Neutrophil (primary cell): ENCODE data around the gene SPEM1.
A peak's percentile ranks its signal among the peaks of the same experiment; 100 is the strongest.
"Not testable (repeated sequence)": the region's sequence is repeated elsewhere in the genome, so short reads cannot be mapped to it uniquely, and the experiment has no call there.

Experiments
- H3K27ac ChIP-seq: fragments of 200-600 bp; sonication (generic); 2 replicates; pipeline ENCODE4 v1.5.1; 2016; ENCODE audit warnings: mild to moderate bottlenecking, moderate library complexity
- H3K27me3 ChIP-seq: fragments of 200-600 bp; sonication (generic); 2 replicates; pipeline ENCODE4 v1.6.0; 2016; ENCODE audit warnings: mild to moderate bottlenecking
- H3K36me3 ChIP-seq: fragments of 200-600 bp; sonication (generic); 2 replicates; pipeline ENCODE4 v1.5.1; 2017
- H3K4me1 ChIP-seq, 2 experiments: fragments of 200-600 bp in 1 of 2; sonication (generic) in 1 of 2; 1 replicate in 1 of 2; 2 replicates in 1 of 2; pipeline versions ENCODE4 v1.5.1 to v1.6.1; 2013 to 2016; ENCODE audit warnings: low read depth in 1 of 2, low read length in 1 of 2, mild to moderate bottlenecking in 1 of 2, moderate library complexity in 1 of 2; ENCODE audit not compliant: control insufficient read depth in 1 of 2, insufficient read depth in 1 of 2
- H3K4me3 ChIP-seq, 2 experiments: fragments of 200-600 bp in 1 of 2; sonication (generic) in 1 of 2; 1 replicate in 1 of 2; 2 replicates in 1 of 2; pipeline ENCODE4 v1.5.1; 2013 to 2016; ENCODE audit warnings: low read depth in 1 of 2, low read length in 1 of 2, mild to moderate bottlenecking in 1 of 2, moderate library complexity in 1 of 2
- H3K9me3 ChIP-seq: fragments of 200-600 bp; sonication (generic); 2 replicates; pipeline ENCODE4 v1.5.1; 2016
- TF ChIP-seq, protein P1 (sequence below): fragments of 200-600 bp; sonication (generic); IDR thresholded peaks from 2 replicates; pipeline ENCODE4 v1.5.1; 2016; ENCODE audit warnings: antibody characterized with exemption

Gene SPEM1

DNA sequence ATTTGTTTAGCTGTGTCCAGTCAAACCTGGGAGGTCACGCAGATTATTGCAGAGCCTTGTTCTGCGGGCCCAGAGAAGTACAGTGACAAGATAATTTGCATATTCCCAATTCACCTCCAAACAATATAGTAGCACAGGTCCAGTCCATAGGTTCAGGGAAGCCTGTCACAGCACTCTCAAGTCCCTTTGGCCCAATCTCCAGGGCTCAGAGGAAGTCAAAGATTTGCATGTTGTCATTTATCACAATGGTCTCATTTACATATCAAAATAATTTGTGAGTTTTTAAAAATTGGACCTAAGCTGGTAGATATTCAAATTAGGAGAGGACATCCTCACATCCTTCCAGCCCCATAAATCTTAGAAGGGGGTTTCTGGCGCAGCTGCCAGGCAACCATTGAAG is 47.4 kb downstream of the SPEM1 start:
- peaks cover 19% of the 10 kb centered on the region for H3K36me3 ChIP-seq
- H3K27me3 ChIP-seq, result no peaks in the 10 kb centered on the region
- TF ChIP-seq, protein P1, sequence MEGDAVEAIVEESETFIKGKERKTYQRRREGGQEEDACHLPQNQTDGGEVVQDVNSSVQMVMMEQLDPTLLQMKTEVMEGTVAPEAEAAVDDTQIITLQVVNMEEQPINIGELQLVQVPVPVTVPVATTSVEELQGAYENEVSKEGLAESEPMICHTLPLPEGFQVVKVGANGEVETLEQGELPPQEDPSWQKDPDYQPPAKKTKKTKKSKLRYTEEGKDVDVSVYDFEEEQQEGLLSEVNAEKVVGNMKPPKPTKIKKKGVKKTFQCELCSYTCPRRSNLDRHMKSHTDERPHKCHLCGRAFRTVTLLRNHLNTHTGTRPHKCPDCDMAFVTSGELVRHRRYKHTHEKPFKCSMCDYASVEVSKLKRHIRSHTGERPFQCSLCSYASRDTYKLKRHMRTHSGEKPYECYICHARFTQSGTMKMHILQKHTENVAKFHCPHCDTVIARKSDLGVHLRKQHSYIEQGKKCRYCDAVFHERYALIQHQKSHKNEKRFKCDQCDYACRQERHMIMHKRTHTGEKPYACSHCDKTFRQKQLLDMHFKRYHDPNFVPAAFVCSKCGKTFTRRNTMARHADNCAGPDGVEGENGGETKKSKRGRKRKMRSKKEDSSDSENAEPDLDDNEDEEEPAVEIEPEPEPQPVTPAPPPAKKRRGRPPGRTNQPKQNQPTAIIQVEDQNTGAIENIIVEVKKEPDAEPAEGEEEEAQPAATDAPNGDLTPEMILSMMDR, result no peak
- peak overlapping the region; percentile 61 for H3K27ac ChIP-seq
- H3K4me3 ChIP-seq, result no peak overlapping the region
- no peaks in the 10 kb centered on the region for H3K9me3 ChIP-seq
- peaks cover 13 to 15% of the 10 kb centered on the region in 2 experiments for H3K4me1 ChIP-seq

DNA sequence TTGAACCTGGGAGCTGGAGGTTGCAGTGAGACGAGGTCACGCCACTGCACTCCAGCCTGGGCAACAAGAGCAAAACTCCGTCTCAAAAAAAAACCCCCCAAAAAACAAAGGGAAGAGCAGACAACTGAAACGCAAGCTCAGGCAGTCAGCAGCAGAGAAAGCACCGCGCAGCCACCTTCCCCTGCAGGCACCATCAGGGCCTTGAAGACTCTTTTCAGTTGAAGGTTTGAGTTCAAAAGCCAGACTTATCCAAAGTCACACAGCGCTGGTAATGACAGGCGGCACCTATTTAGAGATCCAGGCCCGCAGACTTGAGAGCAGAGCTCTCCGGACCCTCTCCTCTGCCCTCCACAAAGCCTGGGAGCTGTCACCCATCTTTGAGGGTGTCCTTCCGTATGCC is 48.2 kb downstream of the SPEM1 start:
- Histone ChIP-seq H3K36me3 (peaks cover 11% of the 10 kb centered on the region), H3K27ac (no peak overlapping the region), H3K4me1 (peaks cover 13 to 15% of the 10 kb centered on the region in 2 experiments), H3K27me3 (no peaks in the 10 kb centered on the region), H3K4me3 (no peak overlapping the region), H3K9me3 (no peaks in the 10 kb centered on the region)
- TF ChIP-seq, protein P1, result no peak

DNA sequence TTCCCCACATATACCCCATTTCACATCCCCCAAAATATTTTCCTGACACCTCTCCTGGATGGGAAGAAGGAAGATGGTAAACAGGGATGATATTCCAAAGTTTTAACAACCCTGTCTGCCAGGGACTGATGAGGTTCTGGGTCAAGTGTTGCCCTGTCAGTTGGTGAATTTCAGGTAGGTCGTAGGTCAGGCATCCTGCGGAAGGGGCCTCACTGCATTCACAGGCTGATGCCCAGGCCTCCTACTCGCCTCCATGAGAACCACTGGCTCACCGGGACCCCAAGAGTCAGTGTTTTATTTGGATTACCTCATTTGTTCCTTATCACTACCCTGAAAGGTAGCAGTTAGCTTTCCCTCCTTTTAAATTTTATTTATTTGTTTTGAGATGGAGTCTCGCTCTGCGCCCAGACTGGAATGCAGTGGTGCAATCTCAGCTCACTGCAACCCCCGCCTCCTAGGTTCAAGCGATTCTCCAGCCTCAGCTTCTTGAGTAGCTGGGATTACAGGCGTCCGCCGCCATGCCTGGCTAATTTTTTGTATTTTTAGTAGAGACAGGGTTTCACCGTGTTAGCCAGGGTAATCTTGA is 48.8 kb downstream of the SPEM1 start:
- TF ChIP-seq, protein P1, result no peak
- Histone ChIP-seq H3K4me1 (peaks cover 13 to 15% of the 10 kb centered on the region in 2 experiments), H3K4me3 (no peak overlapping the region), H3K36me3 (peaks cover 6% of the 10 kb centered on the region), H3K27me3 (no peaks in the 10 kb centered on the region), H3K9me3 (no peaks in the 10 kb centered on the region), H3K27ac (no peak overlapping the region)

DNA sequence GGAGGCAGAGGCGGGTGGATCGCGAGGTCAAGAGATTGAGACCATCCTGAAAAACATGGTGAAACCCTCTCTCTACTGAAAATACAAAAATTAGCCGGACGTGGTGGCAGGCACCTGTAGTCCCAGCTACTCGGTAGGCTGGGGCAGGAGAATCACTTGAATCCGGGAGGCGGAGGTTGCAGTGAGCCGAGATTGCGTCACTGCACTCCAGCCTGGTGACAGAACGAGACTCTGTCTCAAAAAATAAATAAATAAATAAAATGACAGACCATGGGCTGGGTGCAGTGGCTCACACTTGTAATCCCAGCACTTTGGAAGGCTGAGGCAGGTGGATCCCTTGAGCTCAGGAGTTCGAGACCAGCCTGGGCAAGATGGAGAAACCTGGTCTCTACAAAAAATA is 49.7 kb downstream of the SPEM1 start:
- not testable (repeated sequence) for H3K4me3 ChIP-seq, H3K27me3 ChIP-seq, H3K27ac ChIP-seq, H3K9me3 ChIP-seq, H3K36me3 ChIP-seq
- peaks cover 19 to 20% of the 10 kb centered on the region in 2 experiments for H3K4me1 ChIP-seq

DNA sequence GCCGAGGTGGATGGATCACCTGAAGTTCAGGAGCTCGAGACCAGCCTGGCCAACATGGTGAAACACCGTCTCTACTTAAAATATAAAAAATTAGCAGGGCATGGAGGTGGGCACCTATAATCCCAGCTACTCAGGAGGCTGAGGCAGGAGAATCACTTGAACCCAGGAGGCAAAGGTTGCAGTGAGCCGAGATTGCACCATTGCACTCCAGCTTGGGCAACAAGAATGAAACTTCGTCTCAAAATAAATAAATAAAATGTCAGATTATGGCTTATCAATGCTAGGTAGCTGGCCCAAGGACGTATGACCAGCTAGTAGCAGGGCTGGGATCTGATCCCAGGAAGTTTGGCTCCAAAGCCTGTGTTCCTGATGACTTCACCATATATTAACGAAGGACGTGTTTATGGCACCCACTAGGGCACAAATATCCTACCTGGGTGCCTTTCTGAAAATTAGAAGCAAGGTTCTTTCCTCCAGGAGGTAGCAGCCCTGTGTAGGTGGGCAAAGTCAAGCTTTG is 50.4 kb downstream of the SPEM1 start:
- not testable (repeated sequence) for H3K4me3 ChIP-seq, H3K27me3 ChIP-seq, H3K36me3 ChIP-seq, H3K27ac ChIP-seq, H3K9me3 ChIP-seq
- peaks cover 24 to 27% of the 10 kb centered on the region in 2 experiments for H3K4me1 ChIP-seq
